Neuronal stem cell (in vitro differentiated cells): Measurements from ENCODE around the gene ADAMTS14.
"Not testable (repeated sequence)": the region's sequence is repeated elsewhere in the genome, so short reads cannot be mapped to it uniquely, and the experiment has no call there.

Experiments used
- DNase-seq: peaks from one replicate; pipeline ENCODE4 v3.0.0-alpha.2; 2013; ENCODE audit warnings: low spot score
- H2AFZ ChIP-seq: one replicate; pipeline ENCODE4 v1.6.1; 2013; ENCODE audit warnings: mild to moderate bottlenecking, low read length, inconsistent platforms
- H2AK5ac ChIP-seq: 2 replicates; pipeline ENCODE4 v1.6.1; 2013; ENCODE audit warnings: low read depth, mild to moderate bottlenecking, inconsistent platforms, low read length, moderate library complexity, mixed read lengths
- H2BK120ac ChIP-seq: 2 replicates; pipeline ENCODE4 v1.6.1; 2013; ENCODE audit warnings: low read depth, mild to moderate bottlenecking, inconsistent platforms, low read length, moderate library complexity, mixed read lengths
- H2BK12ac ChIP-seq: one replicate; pipeline ENCODE4 v1.6.1; 2013; ENCODE audit warnings: low read length, inconsistent platforms
- H2BK15ac ChIP-seq: 2 replicates; pipeline ENCODE4 v1.6.1; 2013; ENCODE audit warnings: mild to moderate bottlenecking, low read length, inconsistent platforms, mixed read lengths
- H2BK5ac ChIP-seq: one replicate; pipeline ENCODE4 v1.6.1; 2013; ENCODE audit warnings: inconsistent platforms, mild to moderate bottlenecking, low read length, moderate library complexity
- H3K14ac ChIP-seq: one replicate; pipeline ENCODE4 v1.6.1; 2013; ENCODE audit warnings: low read length, inconsistent platforms
- H3K18ac ChIP-seq: 2 replicates; pipeline ENCODE4 v1.6.1; 2013; ENCODE audit warnings: low read length, inconsistent platforms
- H3K23ac ChIP-seq: 2 replicates; pipeline ENCODE4 v1.6.1; 2013; ENCODE audit warnings: low read depth, mild to moderate bottlenecking, mixed read lengths, low read length, inconsistent platforms; ENCODE audit not compliant: poor library complexity
- H3K27ac ChIP-seq: replicated peaks from 3 replicates; pipeline ENCODE4 v1.5.1; 2013; ENCODE audit warnings: low read length, inconsistent platforms
- H3K27me3 ChIP-seq, 3 experiments: 2 replicates each; pipeline ENCODE4 v1.6.1; 2013; ENCODE audit warnings: low read length in 3 of 3, mild to moderate bottlenecking in 2 of 3, inconsistent platforms in 1 of 3, low read depth in 1 of 3, mixed read lengths in 1 of 3, moderate library complexity in 1 of 3; ENCODE audit not compliant: control insufficient read depth in 3 of 3, insufficient read depth in 3 of 3
- H3K36me3 ChIP-seq, 2 donors: replicated peaks in 1 of 2; 2 replicates each; pipeline ENCODE4 v1.6.1; 2013; ENCODE audit warnings: low read length in 2 of 2; ENCODE audit not compliant: control insufficient read depth in 2 of 2, insufficient read depth in 2 of 2
- H3K4ac ChIP-seq: 2 replicates; pipeline ENCODE4 v1.6.1; 2013; ENCODE audit warnings: inconsistent platforms, mild to moderate bottlenecking, low read length, moderate library complexity
- H3K4me1 ChIP-seq, 2 donors: 1 replicate in 1 of 2; 2 replicates in 1 of 2; pipeline ENCODE4 v1.6.1; 2013; ENCODE audit warnings: low read length in 2 of 2, low read depth in 1 of 2; ENCODE audit not compliant: control insufficient read depth in 2 of 2, insufficient read depth in 1 of 2
- H3K4me2 ChIP-seq: one replicate; pipeline ENCODE4 v1.6.1; 2013; ENCODE audit warnings: mild to moderate bottlenecking, low read length, inconsistent platforms; ENCODE audit not compliant: insufficient read depth, poor library complexity, severe bottlenecking
- H3K4me3 ChIP-seq, 2 donors: 2 replicates each; pipeline ENCODE4 v1.5.1; 2013; ENCODE audit warnings: low read length in 2 of 2, mild to moderate bottlenecking in 2 of 2, inconsistent platforms in 1 of 2, moderate library complexity in 1 of 2
- H3K79me1 ChIP-seq: one replicate; pipeline ENCODE4 v1.6.1; 2013; ENCODE audit warnings: low read depth, mild to moderate bottlenecking, inconsistent platforms, low read length, moderate library complexity
- H3K9ac ChIP-seq: one replicate; pipeline ENCODE4 v1.6.1; 2013; ENCODE audit warnings: mild to moderate bottlenecking, low read depth, low read length, inconsistent platforms; ENCODE audit not compliant: poor library complexity
- H3K9me3 ChIP-seq, 2 donors: replicated peaks in 1 of 2; 2 replicates each; pipeline versions ENCODE3 to v1.6.1; 2013; ENCODE audit warnings: low read length in 2 of 2, mild to moderate bottlenecking in 2 of 2, inconsistent platforms in 1 of 2, low read depth in 1 of 2, mixed read lengths in 1 of 2, moderate library complexity in 1 of 2; ENCODE audit not compliant: control insufficient read depth in 2 of 2, insufficient read depth in 1 of 2
- H4K8ac ChIP-seq: one replicate; pipeline ENCODE4 v1.6.1; 2013; ENCODE audit warnings: low read depth, mild to moderate bottlenecking, inconsistent platforms, low read length, moderate library complexity
- H4K91ac ChIP-seq: one replicate; pipeline ENCODE4 v1.6.1; 2013; ENCODE audit warnings: low read length, low read depth, mild to moderate bottlenecking, inconsistent platforms; ENCODE audit not compliant: poor library complexity
- WGBS, 2 donors: extraction: QIAGEN DNeasy Blood & Tissue Kit; methylation state at CpG; one replicate each; pipeline ENCODE4 v1.1.7; 2013; ENCODE audit warnings: missing lambda C conversion rate in 2 of 2, mixed read lengths in 1 of 2; ENCODE audit not compliant: insufficient read length in 2 of 2, insufficient replicate concordance in 1 of 2; ENCODE audit errors: extremely low coverage in 2 of 2; 5-methylcytosine and 5-hydroxymethylcytosine counted together

The ADAMTS14 gene

DNA sequence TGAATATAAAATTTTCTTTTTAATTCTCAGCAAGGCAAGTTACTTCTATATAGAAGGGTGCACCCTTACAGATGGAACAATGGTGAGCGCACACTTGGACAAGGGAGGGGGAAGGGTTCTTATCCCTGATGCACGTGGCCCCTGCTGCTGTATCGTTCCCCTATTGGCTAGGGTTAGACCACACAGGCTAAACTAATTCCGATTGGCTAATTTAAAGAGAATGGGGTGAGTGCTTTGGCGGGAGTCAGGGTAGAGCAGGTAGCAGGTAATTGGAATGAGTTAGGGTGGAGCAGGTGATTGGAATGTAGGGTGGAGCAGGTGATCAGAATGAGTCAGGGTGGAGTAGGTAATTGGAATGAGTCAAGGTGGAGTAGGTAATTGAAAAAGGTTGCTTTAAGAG lies 37.8 kb upstream of the ADAMTS14 start:
- H3K36me3 ChIP-seq, H3K4ac ChIP-seq, H2BK15ac ChIP-seq, H3K4me3 ChIP-seq, H4K91ac ChIP-seq, H3K4me2 ChIP-seq, H3K23ac ChIP-seq, H3K9ac ChIP-seq, H4K8ac ChIP-seq, H3K27ac ChIP-seq, H2BK12ac ChIP-seq, H3K18ac ChIP-seq, H3K4me1 ChIP-seq, H2AFZ ChIP-seq, H3K14ac ChIP-seq, H2BK120ac ChIP-seq, H3K79me1 ChIP-seq, H3K27me3 ChIP-seq, H2BK5ac ChIP-seq, H2AK5ac ChIP-seq, DNase-seq, H3K9me3 ChIP-seq: not testable (repeated sequence)
- WGBS, 2 donors: no CpG with 5 or more reads among the region's 5 CpGs

DNA sequence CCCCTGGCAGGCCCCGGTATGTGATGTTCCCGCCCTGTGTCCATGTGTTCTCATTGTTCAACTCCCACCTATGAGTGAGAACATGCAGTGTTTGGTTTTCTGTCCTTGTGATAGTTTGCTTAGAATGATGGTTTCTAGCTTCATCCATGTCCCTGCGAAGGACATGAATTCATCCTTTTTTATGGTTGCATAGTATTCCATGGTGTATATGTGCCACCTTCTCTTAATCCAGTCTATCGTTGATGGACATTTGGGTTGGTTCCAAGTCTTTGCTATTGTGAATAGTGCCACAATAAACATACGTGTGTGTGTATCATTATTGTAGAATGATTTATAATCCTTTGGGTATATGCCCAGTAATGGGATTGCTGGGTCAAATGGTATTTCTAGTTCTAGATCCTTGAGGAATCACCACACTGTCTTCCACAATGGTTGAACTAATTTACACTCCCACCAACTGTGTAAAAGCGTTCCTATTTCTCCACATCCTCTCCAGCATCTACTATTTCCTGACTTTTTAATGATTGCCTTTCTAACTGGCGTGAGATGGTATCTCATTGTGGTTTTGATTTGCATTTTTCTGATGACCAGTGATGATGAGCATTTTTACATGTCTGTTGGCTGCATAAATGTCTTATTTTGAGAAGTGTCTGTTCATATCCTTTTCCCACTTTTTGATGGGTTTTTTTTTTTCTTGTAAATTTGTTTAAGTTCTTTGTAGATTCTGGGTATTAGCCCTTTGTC lies 32.5 kb upstream of the ADAMTS14 start:
- not testable (repeated sequence) for H2AK5ac ChIP-seq, H3K9me3 ChIP-seq, H3K18ac ChIP-seq, H3K23ac ChIP-seq, H3K79me1 ChIP-seq, H4K8ac ChIP-seq, H2BK15ac ChIP-seq, H2BK12ac ChIP-seq, H3K9ac ChIP-seq, H3K4me3 ChIP-seq, H2AFZ ChIP-seq, H4K91ac ChIP-seq, H3K14ac ChIP-seq, H3K36me3 ChIP-seq, H3K4ac ChIP-seq, H3K4me2 ChIP-seq, H3K27ac ChIP-seq, H3K4me1 ChIP-seq, H2BK120ac ChIP-seq, H3K27me3 ChIP-seq, H2BK5ac ChIP-seq, DNase-seq
- WGBS, 2 donors: no CpG with 5 or more reads among the region's 7 CpGs

DNA sequence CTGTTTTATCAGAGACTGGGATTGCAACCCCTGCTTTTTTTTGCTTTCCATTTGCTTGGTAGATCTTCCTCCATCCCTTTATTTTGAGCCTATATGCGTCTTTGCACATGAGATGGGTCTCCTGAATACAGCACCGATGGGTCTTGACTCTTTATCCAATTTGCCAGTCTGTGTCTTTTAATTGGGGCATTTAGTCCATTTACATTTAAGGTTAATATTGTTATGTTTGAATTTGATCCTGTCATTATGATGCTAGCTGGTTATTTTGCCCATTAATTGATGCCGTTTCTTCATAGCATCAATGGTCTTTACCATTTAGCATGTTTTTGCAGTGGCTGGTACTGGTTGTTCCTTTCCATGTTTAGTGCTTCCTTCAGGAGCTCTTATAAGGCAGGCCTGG lies 29.0 kb upstream of the ADAMTS14 start:
- WGBS, 2 donors: no CpG with 5 or more reads among the region's 3 CpGs
- H3K4me1 ChIP-seq, H2BK12ac ChIP-seq, H3K14ac ChIP-seq, H4K91ac ChIP-seq, H2BK15ac ChIP-seq, H3K4me3 ChIP-seq, H2AK5ac ChIP-seq, H2BK120ac ChIP-seq, H2AFZ ChIP-seq, H4K8ac ChIP-seq, H3K23ac ChIP-seq, H3K27me3 ChIP-seq, DNase-seq, H3K4me2 ChIP-seq, H3K79me1 ChIP-seq, H3K27ac ChIP-seq, H3K18ac ChIP-seq, H2BK5ac ChIP-seq, H3K9ac ChIP-seq, H3K9me3 ChIP-seq, H3K4ac ChIP-seq, H3K36me3 ChIP-seq: not testable (repeated sequence)

DNA sequence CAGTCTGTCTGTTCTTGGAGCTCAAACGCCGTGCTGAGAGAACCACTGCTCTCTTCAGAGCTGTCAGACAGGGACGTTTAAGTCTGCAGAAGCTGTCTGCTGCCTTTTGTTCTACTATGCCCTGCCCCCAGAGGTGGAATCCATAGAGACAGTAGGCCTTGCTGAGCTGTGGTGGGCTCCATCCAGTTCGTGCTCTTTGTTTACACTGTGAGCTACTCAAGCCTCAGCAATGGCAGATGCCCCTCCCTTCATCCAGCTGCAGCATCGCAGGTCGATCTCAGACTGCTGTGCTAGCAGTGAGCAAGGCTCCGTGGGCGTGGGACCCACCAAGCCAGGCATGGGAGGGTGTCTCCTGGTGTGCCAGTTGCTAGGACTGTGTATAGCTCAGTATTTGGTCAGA lies 27.3 kb upstream of the ADAMTS14 start:
- not testable (repeated sequence) for H3K14ac ChIP-seq, H2AK5ac ChIP-seq, H2BK12ac ChIP-seq, H3K36me3 ChIP-seq, H3K4me3 ChIP-seq, H2BK120ac ChIP-seq, H3K27ac ChIP-seq, H2BK15ac ChIP-seq, DNase-seq, H3K4me1 ChIP-seq, H3K27me3 ChIP-seq, H4K91ac ChIP-seq, H3K79me1 ChIP-seq, H3K4ac ChIP-seq, H3K9ac ChIP-seq, H3K23ac ChIP-seq, H4K8ac ChIP-seq, H2BK5ac ChIP-seq, H3K4me2 ChIP-seq
- peak overlapping the region; percentile 48 for H3K18ac ChIP-seq
- H2AFZ ChIP-seq: peak overlapping the region; percentile 67
- no CpG with 5 or more reads among the region's 8 CpGs for WGBS, 2 donors
- peaks cover 16 to 22% of the 10 kb centered on the region in 2 donors for H3K9me3 ChIP-seq
